ENCODE data around the gene KIF18B. TPM values are rescaled to one million over a fixed set of nuclear protein-coding genes. Genes with fewer than 3 reads are reported as not detected.

The KIF18B gene
- total and polyA plus RNA-seq, 5 donors: 0.08 to 1.4 (median 1.1) TPM

GRCh38 chr17:44968225-44969143 is 20.9 kb upstream of the KIF18B start, which contains the start of gene C1QL1:
Gene C1QL1, minus strand, starts transcription at chr17:44968303. Its CDS starts 255 bp downstream, at chr17:44968048.
- H3K4me3 ChIP-seq (ENCODE audit: low read length): peak within 1 kb of the TSS; percentile 38
- no peak within 1 kb of the TSS for H3K27ac ChIP-seq (ENCODE audit: low read length)
- no peaks in the 10 kb centered on the region for H3K27me3 ChIP-seq (ENCODE audit: control insufficient read depth, insufficient read depth)
- intact Hi-C loops (cut with DNase I): no loop called here
- WGBS: 6% methylated on average over 79 of the region's 81 CpGs
- no peaks in the 10 kb centered on the region for H3K9me3 ChIP-seq (ENCODE audit: control insufficient read depth, low read length)
- peaks cover 7% of the 10 kb centered on the region for H3K4me1 ChIP-seq (ENCODE audit: control insufficient read depth, insufficient read depth, low read length)
- DNase-seq (peak; percentile 94 to 98 (median 98)), ATAC-seq (peak; percentile 98)

- WGBS: 2% methylated on average over 47 of the region's 47 CpGs
- Histone ChIP-seq H3K27me3 (ENCODE audit: control insufficient read depth, insufficient read depth) (no peaks in the 10 kb centered on the region), H3K4me3 (ENCODE audit: low read length) (peak overlapping the region; percentile 31), H3K4me1 (ENCODE audit: control insufficient read depth, insufficient read depth, low read length) (peaks cover 7% of the 10 kb centered on the region), H3K27ac (ENCODE audit: low read length) (no peak overlapping the region), H3K9me3 (ENCODE audit: control insufficient read depth, low read length) (no peaks in the 10 kb centered on the region)
- intact Hi-C loops (cut with DNase I): no loop called here
- ATAC-seq (no peak), DNase-seq (no peak)
Measured at GRCh38 chr17:44967907-44968224, 20.3 kb upstream of the KIF18B start.

- H3K4me3 ChIP-seq (ENCODE audit: low read length): peak overlapping the region; percentile 31
- intact Hi-C loops (cut with DNase I): no loop called here
- 4% methylated on average over 76 of the region's 76 CpGs for WGBS
- ATAC-seq (no peak), DNase-seq (peak in 1 of 3 donors; percentile 59)
- no peak overlapping the region for H3K27ac ChIP-seq (ENCODE audit: low read length)
- no peaks in the 10 kb centered on the region for H3K9me3 ChIP-seq (ENCODE audit: control insufficient read depth, low read length)
- peaks cover 7% of the 10 kb centered on the region for H3K4me1 ChIP-seq (ENCODE audit: control insufficient read depth, insufficient read depth, low read length)
- no peaks in the 10 kb centered on the region for H3K27me3 ChIP-seq (ENCODE audit: control insufficient read depth, insufficient read depth)
Measured at GRCh38 chr17:44967026-44967906, 19.7 kb upstream of the KIF18B start.

- WGBS: 16% methylated on average over 21 of the region's 21 CpGs
- Histone ChIP-seq H3K27ac (ENCODE audit: low read length) (no peak overlapping the region), H3K4me1 (ENCODE audit: control insufficient read depth, insufficient read depth, low read length) (peaks cover 7% of the 10 kb centered on the region), H3K4me3 (ENCODE audit: low read length) (no peak overlapping the region), H3K27me3 (ENCODE audit: control insufficient read depth, insufficient read depth) (no peaks in the 10 kb centered on the region), H3K9me3 (ENCODE audit: control insufficient read depth, low read length) (no peaks in the 10 kb centered on the region)
- ATAC-seq (no peak), DNase-seq (peak in 1 of 3 donors; percentile 30)
- intact Hi-C loops (cut with DNase I): no loop called here
Measured at GRCh38 chr17:44966348-44967025, 18.9 kb upstream of the KIF18B start.

GRCh38 chr17:44965481-44966234 is 18.1 kb upstream of the KIF18B start:
- Histone ChIP-seq H3K4me1 (ENCODE audit: control insufficient read depth, insufficient read depth, low read length) (peaks cover 5% of the 10 kb centered on the region), H3K9me3 (ENCODE audit: control insufficient read depth, low read length) (no peaks in the 10 kb centered on the region), H3K4me3 (ENCODE audit: low read length) (no peak overlapping the region), H3K27me3 (ENCODE audit: control insufficient read depth, insufficient read depth) (no peaks in the 10 kb centered on the region), H3K27ac (ENCODE audit: low read length) (no peak overlapping the region)
- DNase-seq: no peak
- WGBS: 60% methylated on average over 5 of the region's 5 CpGs
- no peak for ATAC-seq
- intact Hi-C loops (cut with DNase I): no loop called here

- no peaks in the 10 kb centered on the region for H3K27me3 ChIP-seq (ENCODE audit: control insufficient read depth, insufficient read depth)
- no peak for ATAC-seq
- WGBS: 78% methylated on average over 7 of the region's 7 CpGs
Measured at GRCh38 chr17:44961921-44962350, 14.4 kb upstream of the KIF18B start.

GRCh38 chr17:44960691-44961090 is 13.1 kb upstream of the KIF18B start:
- WGBS: 65% methylated on average over 2 of the region's 2 CpGs
- H3K27me3 ChIP-seq (ENCODE audit: control insufficient read depth, insufficient read depth): no peaks in the 10 kb centered on the region
- ATAC-seq: no peak
- H3K9me3 ChIP-seq (ENCODE audit: control insufficient read depth, low read length): no peaks in the 10 kb centered on the region
- no peaks in the 10 kb centered on the region for H3K4me1 ChIP-seq (ENCODE audit: control insufficient read depth, insufficient read depth, low read length)
- no peak for DNase-seq
- intact Hi-C loops (cut with DNase I): no loop called here
- H3K4me3 ChIP-seq (ENCODE audit: low read length): no peak overlapping the region
- no peak overlapping the region for H3K27ac ChIP-seq (ENCODE audit: low read length)

More at GRCh38 chr17:44961921-44962350, 14.4 kb upstream of the KIF18B start:
- intact Hi-C loops (cut with DNase I): no loop called here
- H3K4me1 ChIP-seq (ENCODE audit: control insufficient read depth, insufficient read depth, low read length): no peaks in the 10 kb centered on the region
- H3K9me3 ChIP-seq (ENCODE audit: control insufficient read depth, low read length): no peaks in the 10 kb centered on the region
- H3K4me3 ChIP-seq (ENCODE audit: low read length): no peak overlapping the region
- DNase-seq: no peak
- H3K27ac ChIP-seq (ENCODE audit: low read length): no peak overlapping the region

- DNase-seq (peak in 1 of 3 donors; percentile 53), ATAC-seq (peak; percentile 18 to 30)
- Histone ChIP-seq H3K9me3 (ENCODE audit: control insufficient read depth, low read length) (no peaks in the 10 kb centered on the region), H3K27ac (ENCODE audit: low read length) (no peak overlapping the region), H3K27me3 (ENCODE audit: control insufficient read depth, insufficient read depth) (no peaks in the 10 kb centered on the region), H3K4me3 (ENCODE audit: low read length) (no peak overlapping the region), H3K4me1 (ENCODE audit: control insufficient read depth, insufficient read depth, low read length) (no peaks in the 10 kb centered on the region)
- intact Hi-C loops (cut with DNase I): no loop called here
- WGBS: 18% methylated on average over 56 of the region's 56 CpGs
Measured at GRCh38 chr17:44959821-44960531, 12.4 kb upstream of the KIF18B start.

- no peak overlapping the region for H3K27ac ChIP-seq (ENCODE audit: low read length)
- 78% methylated on average over 8 of the region's 8 CpGs for WGBS
- DNase-seq: no peak
- no peaks in the 10 kb centered on the region for H3K27me3 ChIP-seq (ENCODE audit: control insufficient read depth, insufficient read depth)
- H3K4me3 ChIP-seq (ENCODE audit: low read length): no peak overlapping the region
- no peaks in the 10 kb centered on the region for H3K4me1 ChIP-seq (ENCODE audit: control insufficient read depth, insufficient read depth, low read length)
- H3K9me3 ChIP-seq (ENCODE audit: control insufficient read depth, low read length): no peaks in the 10 kb centered on the region
- no peak for ATAC-seq
- intact Hi-C loops (cut with DNase I): no loop called here
Measured at GRCh38 chr17:44956998-44957981, 9.7 kb upstream of the KIF18B start.

All from right cardiac atrium (tissue), 5 donors.